NCI-H82 (cell line): Measurements from ENCODE around the gene NR3C1.

Source experiments
- DNase-seq: peaks from one replicate; lab custom pipeline; 2025; lab: John Stamatoyannopoulos, UW

NR3C1 gene

GRCh38 chr5:143398451-143399237 lies 4.8 kb downstream of the NR3C1 start:
- DNase-seq: no peak

- DNase-seq: no peak
These were observed 5.5 kb downstream of the NR3C1 start for GRCh38 chr5:143398053-143398355.

- DNase-seq: no peak
These were observed 6.0 kb downstream of the NR3C1 start for GRCh38 chr5:143397302-143398052.

GRCh38 chr5:143396353-143396940 lies 7.0 kb downstream of the NR3C1 start:
- no peak for DNase-seq

GRCh38 chr5:143395638-143396352 lies 7.7 kb downstream of the NR3C1 start:
- DNase-seq: peak; percentile 58

GRCh38 chr5:143393524-143393923 lies 10.0 kb downstream of the NR3C1 start:
- no peak for DNase-seq

- no peak for DNase-seq
These were observed 12.5 kb downstream of the NR3C1 start for GRCh38 chr5:143390941-143391340.

GRCh38 chr5:143390258-143390657 lies 13.2 kb downstream of the NR3C1 start:
- DNase-seq: no peak

- DNase-seq: no peak
These were observed 16.8 kb downstream of the NR3C1 start for GRCh38 chr5:143386725-143387124.

GRCh38 chr5:143384865-143385657 lies 18.4 kb downstream of the NR3C1 start:
- DNase-seq: no peak

GRCh38 chr5:143383988-143384387 lies 19.5 kb downstream of the NR3C1 start:
- no peak for DNase-seq

- no peak for DNase-seq
These were observed 23.9 kb downstream of the NR3C1 start for GRCh38 chr5:143379606-143380005.

- no peak for DNase-seq
These were observed 26.3 kb downstream of the NR3C1 start for GRCh38 chr5:143376911-143377813.

GRCh38 chr5:143376195-143376779 lies 27.2 kb downstream of the NR3C1 start:
- no peak for DNase-seq

- no peak for DNase-seq
These were observed 28.8 kb downstream of the NR3C1 start for GRCh38 chr5:143374496-143375217.

GRCh38 chr5:143373076-143373475 lies 30.4 kb downstream of the NR3C1 start:
- DNase-seq: no peak

- DNase-seq: no peak
These were observed 31.2 kb downstream of the NR3C1 start for GRCh38 chr5:143372187-143372829.

GRCh38 chr5:143370440-143370839 lies 33.0 kb downstream of the NR3C1 start:
- DNase-seq: no peak

- DNase-seq: no peak
These were observed 39.4 kb downstream of the NR3C1 start for GRCh38 chr5:143364061-143364460.
